ENCODE results near the gene VANGL1. TPM values are rescaled to one million over a fixed set of nuclear protein-coding genes. Genes with fewer than 3 reads are reported as not detected.
A peak's percentile ranks its signal among the peaks of the same experiment; 100 is the strongest.

Gene VANGL1
- total RNA-seq, 3 donors from 2014 or later = 15.6 to 21.7 (median 17.9) TPM

- no peak overlapping the region for H3K4me3 ChIP-seq
- TF ChIP-seq, protein P1, sequence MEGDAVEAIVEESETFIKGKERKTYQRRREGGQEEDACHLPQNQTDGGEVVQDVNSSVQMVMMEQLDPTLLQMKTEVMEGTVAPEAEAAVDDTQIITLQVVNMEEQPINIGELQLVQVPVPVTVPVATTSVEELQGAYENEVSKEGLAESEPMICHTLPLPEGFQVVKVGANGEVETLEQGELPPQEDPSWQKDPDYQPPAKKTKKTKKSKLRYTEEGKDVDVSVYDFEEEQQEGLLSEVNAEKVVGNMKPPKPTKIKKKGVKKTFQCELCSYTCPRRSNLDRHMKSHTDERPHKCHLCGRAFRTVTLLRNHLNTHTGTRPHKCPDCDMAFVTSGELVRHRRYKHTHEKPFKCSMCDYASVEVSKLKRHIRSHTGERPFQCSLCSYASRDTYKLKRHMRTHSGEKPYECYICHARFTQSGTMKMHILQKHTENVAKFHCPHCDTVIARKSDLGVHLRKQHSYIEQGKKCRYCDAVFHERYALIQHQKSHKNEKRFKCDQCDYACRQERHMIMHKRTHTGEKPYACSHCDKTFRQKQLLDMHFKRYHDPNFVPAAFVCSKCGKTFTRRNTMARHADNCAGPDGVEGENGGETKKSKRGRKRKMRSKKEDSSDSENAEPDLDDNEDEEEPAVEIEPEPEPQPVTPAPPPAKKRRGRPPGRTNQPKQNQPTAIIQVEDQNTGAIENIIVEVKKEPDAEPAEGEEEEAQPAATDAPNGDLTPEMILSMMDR (IDR thresholded peaks at IDR 0.05) = no peak
- intact Hi-C loops (cut with DNase I, micrococcal nuclease) = no loop called here
- H3K4me1 ChIP-seq (ENCODE audit: low read depth) = peaks cover 52% of the 10 kb centered on the region
- peak; percentile 79 for ATAC-seq
- no peaks in the 10 kb centered on the region for H3K36me3 ChIP-seq (ENCODE audit: low read depth)
- H3K9me3 ChIP-seq = no peaks in the 10 kb centered on the region
- DNase-seq = peak in 1 of 3 donors; percentile 36
Measured at GRCh38 chr1:115647047-115647446, 5.3 kb downstream of the VANGL1 start.

- H3K9me3 ChIP-seq = no peaks in the 10 kb centered on the region
- H3K4me1 ChIP-seq (ENCODE audit: low read depth) = peaks cover 52% of the 10 kb centered on the region
- ATAC-seq (no peak), DNase-seq (no peak)
- intact Hi-C loops (cut with DNase I, micrococcal nuclease) = no loop called here
- TF ChIP-seq, protein P1 (IDR thresholded peaks at IDR 0.05) = no peak
- no peak overlapping the region for H3K4me3 ChIP-seq
- H3K36me3 ChIP-seq (ENCODE audit: low read depth) = no peaks in the 10 kb centered on the region
Measured at GRCh38 chr1:115647507-115647906, 5.7 kb downstream of the VANGL1 start.

DNA sequence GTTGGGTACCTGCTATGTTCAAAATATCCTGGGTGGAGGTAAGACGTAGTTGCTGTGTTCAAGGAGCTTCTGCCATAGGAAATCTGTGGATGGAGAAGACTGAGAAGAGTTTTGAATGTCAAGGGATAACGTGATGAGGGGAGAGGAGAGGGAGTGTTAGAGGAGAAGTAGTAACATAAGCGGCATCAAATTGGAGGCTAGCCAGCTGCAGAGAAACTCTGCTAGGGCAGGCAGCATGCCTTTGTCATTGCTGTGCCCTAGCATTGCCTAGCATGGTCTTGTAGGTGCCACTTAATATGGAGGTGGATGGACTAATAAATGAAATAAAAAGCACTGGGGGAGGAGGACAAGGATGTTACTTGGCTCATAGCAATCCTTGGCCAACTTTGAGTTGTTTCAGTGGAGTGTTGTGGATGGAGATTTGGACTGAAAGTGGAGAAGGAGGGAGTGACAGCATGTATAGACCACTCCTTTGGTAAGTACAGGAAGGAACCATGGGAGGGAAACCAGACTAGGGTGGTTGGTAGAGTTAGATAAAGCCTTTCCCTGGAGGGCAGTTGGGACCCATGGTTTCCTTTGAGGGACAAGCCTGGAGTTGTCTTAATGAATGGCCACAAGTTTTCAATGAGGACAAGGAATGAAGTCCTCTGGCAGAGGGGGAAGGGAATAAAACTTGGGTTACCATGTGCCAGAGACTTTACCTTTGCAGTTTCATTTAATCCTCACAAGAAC lies 6.3 kb downstream of the VANGL1 start:
- Histone ChIP-seq H3K4me3 (no peak overlapping the region), H3K9me3 (no peaks in the 10 kb centered on the region), H3K36me3 (ENCODE audit: low read depth) (no peaks in the 10 kb centered on the region), H3K4me1 (ENCODE audit: low read depth) (peaks cover 52% of the 10 kb centered on the region)
- TF ChIP-seq, protein P1 (IDR thresholded peaks at IDR 0.05) = no peak
- intact Hi-C loops (cut with DNase I, micrococcal nuclease) = no loop called here
- no peak for DNase-seq
- no peak for ATAC-seq

DNA sequence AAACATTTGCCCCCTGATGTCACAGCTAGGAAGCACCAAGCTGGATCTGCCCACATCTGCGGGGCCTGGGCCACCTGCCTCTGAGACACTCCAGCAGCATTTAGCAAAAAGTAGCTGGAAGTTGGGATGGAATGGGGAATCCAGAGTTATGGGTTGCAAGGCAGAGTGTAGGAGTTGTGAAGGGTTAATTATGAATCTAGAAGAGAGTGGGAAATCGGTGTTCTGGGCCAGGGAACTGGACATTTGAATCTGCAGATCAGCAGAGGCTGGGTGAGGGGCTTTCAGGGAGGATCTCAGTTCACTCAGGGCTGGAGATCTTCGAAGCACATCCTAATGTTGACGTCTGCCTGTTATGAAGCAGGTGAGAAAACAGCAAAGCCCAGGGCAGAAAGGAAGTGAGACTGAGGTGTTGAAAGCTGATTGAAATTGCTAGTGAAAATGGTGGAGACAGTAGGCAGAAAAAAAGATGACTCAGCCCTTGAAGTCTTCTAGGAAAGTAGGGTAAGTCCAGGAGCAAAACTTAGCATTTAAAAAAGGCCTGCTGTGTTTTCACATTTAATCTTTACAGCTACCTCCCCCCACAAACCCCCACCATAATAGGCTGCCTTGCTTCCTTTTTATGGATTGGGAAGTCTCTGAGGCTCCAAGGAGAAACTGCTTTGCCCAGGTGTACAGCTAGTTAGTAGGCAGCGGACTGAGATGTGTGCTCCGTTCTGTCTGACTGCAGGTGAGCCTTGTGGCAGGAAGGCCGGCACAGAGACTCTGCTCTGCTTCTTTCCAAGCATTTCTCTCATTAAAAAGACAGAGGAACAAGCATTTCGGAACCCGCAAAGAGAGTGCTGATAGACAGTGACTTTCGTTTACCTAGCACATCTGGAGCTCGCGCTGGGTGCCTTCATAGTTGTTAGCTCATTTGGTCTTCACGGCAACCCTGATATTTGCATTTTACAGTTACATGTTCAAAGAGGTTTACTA lies 7.2 kb downstream of the VANGL1 start:
- no peak for DNase-seq
- TF ChIP-seq, protein P1 (IDR thresholded peaks at IDR 0.05) = no peak
- H3K4me1 ChIP-seq (ENCODE audit: low read depth) = peaks cover 46% of the 10 kb centered on the region
- no peaks in the 10 kb centered on the region for H3K36me3 ChIP-seq (ENCODE audit: low read depth)
- no peaks in the 10 kb centered on the region for H3K9me3 ChIP-seq
- H3K4me3 ChIP-seq = no peak overlapping the region
- intact Hi-C loops (cut with DNase I, micrococcal nuclease) = no loop called here
- ATAC-seq = peak; percentile 14

DNA sequence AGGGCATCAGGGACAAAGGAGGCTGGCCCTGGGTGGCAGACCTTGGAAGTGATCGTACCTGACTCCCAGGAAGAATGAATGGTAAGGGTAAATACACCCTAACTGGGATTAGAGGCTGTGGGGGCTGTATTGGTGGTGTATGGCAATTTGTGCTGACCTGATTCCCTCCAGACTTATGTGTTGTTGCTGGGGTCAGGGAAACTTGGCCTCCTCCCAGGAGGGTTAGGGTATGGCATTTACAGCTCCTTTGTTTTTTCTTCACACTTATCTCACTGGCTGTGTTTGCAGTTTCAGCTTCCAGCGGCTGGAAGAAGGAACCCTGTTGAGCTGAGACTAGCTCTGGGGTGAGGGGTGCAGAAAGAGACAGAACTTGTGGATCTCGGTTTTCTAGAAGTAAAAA lies 8.2 kb downstream of the VANGL1 start:
- TF ChIP-seq, protein P1 (IDR thresholded peaks at IDR 0.05) = no peak
- DNase-seq = peak in 1 of 3 donors; percentile 50
- Histone ChIP-seq H3K4me1 (ENCODE audit: low read depth) (peaks cover 46% of the 10 kb centered on the region), H3K9me3 (no peaks in the 10 kb centered on the region), H3K36me3 (ENCODE audit: low read depth) (no peaks in the 10 kb centered on the region), H3K4me3 (no peak overlapping the region)
- peak; percentile 24 for ATAC-seq
- intact Hi-C loops (cut with DNase I, micrococcal nuclease) = no loop called here

Data from mucosa of descending colon (tissue), 3 donors.